ENCODE data around the gene PROC.

The PROC gene

DNA sequence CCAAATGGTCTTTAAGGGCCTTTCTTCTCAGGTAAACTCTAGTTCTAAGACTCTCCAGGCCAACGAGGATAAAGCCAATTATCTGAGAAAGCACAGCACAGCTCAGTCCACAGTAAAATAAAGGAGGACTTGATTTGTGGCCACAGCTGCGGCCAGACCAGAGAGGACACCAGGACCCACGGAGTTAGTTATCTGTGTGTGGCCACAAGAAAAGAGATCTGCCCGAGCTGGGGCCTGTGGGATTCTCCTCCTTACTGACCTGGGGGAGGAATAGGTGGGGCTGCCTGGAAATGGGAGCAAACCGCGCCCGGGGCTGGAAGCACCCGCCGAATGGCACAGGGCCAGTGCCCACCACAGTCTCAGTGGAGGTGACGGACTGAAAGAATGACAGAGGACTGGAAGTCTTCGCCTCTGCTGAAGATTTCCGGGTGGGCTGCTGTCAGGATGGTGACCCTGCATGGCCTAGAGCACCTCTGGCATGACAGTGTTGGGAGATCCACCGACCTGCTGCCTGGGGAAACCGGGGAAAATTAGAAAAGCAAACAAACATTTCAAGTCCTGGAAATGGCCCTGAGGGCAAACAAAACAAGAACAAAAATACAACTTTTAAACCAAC lies 13.3 kb downstream of the PROC start:
- in situ Hi-C loops (cut with MboI; ENCODE audit: low sequenced_read_pairs, unreplicated experiment) = no loop called here
- DNase-seq (ENCODE audit: low spot score) = no peak

DNA sequence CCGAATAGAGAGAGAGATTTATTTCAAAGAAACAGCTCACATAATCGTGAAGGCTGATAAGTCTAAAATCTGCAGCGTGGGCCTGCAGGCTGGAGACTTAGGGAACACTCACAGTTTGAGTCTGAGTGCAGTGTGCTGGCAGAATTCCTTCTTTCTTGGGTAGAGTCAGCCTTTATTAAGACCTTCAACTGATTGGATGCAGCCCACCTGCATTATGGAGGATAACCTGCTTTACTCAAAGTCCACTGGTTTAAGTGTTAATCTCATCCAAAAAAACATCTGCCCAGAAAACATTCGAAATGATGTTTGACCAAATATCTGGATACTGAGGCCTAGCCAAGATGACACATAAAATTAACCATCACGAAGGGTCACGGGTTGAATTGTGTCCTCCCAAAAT lies 16.3 kb downstream of the PROC start:
- TF ChIP-seq, protein P1, sequence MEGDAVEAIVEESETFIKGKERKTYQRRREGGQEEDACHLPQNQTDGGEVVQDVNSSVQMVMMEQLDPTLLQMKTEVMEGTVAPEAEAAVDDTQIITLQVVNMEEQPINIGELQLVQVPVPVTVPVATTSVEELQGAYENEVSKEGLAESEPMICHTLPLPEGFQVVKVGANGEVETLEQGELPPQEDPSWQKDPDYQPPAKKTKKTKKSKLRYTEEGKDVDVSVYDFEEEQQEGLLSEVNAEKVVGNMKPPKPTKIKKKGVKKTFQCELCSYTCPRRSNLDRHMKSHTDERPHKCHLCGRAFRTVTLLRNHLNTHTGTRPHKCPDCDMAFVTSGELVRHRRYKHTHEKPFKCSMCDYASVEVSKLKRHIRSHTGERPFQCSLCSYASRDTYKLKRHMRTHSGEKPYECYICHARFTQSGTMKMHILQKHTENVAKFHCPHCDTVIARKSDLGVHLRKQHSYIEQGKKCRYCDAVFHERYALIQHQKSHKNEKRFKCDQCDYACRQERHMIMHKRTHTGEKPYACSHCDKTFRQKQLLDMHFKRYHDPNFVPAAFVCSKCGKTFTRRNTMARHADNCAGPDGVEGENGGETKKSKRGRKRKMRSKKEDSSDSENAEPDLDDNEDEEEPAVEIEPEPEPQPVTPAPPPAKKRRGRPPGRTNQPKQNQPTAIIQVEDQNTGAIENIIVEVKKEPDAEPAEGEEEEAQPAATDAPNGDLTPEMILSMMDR (IDR thresholded peaks at IDR 0.05; ENCODE audit: borderline replicate concordance, control extremely low read depth, extremely low read depth, insufficient read depth, missing control alignments) = no peak
- DNase-seq (ENCODE audit: low spot score) = no peak
- in situ Hi-C loops (cut with MboI; ENCODE audit: low sequenced_read_pairs, unreplicated experiment) = no loop called here

More for the DNA sequence above, 13.3 kb downstream of the PROC start:
- TF ChIP-seq, protein P1 (IDR thresholded peaks at IDR 0.05; ENCODE audit: borderline replicate concordance, control extremely low read depth, extremely low read depth, insufficient read depth, missing control alignments) = no peak

DNA sequence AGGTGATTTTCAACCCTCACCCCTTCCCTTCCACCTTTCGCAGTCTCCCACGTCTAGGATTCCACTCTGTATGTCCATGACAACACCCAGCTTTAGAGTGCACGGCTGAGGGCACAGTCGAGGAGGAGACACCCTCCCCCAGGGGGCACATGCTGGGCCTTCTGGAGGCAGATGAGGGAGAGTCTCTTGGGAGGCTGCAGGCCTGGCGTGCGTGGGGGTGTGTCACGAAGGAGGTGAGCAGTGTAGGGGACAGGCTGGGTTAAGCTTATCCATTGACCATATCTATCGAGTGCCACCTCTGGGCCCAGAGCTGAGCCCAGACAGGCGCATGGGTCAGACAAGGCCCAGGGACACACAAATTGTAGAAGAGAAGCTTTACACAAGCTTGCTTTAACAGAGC lies 18.8 kb downstream of the PROC start:
- in situ Hi-C loops (cut with MboI; ENCODE audit: low sequenced_read_pairs, unreplicated experiment) = no loop called here
- TF ChIP-seq, protein P1 (IDR thresholded peaks at IDR 0.05; ENCODE audit: borderline replicate concordance, control extremely low read depth, extremely low read depth, insufficient read depth, missing control alignments) = no peak
- no peak for DNase-seq (ENCODE audit: low spot score)

DNA sequence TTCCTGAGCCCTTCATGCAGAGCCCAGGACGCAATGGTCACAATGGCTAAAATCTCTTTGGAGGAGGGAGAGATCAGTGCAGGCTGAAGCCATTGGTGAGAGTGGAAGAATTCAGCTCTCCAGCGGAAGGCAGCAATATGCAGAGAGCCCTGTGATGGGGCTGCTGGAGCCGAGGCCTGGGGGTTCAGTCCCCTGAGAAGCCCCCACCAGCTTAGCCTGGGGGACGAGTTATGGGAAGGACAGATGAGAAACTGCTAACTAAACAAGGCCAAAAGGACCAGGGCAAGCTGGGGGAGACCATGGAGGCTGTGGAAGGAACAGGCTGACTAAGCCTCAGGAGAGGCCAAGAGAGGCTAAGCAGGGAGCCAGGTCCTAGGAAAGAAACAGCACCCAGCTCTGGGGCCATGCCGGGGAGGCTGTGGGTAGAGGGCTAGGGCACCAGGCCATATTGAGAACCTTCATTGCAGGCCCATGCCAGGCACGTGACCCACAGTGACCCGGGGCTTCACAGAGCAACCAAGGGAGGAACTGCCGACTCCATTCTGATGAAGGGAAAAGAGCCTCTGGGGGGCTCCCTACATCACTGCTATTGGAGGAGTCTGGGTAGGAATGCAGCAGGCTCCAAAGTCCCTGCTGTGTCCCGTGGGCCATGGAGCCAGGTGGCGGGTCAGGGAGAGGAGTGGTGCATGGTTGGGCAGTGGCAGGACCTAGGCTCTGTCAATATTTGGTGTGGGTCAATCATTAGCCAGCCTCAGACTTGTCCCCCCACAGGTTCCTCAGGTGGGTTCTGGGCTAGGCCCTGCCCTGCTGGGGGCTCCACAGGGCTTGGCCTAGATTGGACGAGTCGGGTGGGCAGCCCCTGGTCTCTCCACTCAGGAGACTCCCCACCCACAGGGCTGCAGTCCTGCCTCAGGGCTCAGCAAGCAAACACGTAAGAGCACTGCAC lies 19.8 kb downstream of the PROC start:
- DNase-seq (ENCODE audit: low spot score) = no peak
- TF ChIP-seq, protein P1 (IDR thresholded peaks at IDR 0.05; ENCODE audit: borderline replicate concordance, control extremely low read depth, extremely low read depth, insufficient read depth, missing control alignments) = no peak
- in situ Hi-C loops (cut with MboI; ENCODE audit: low sequenced_read_pairs, unreplicated experiment) = no loop called here

DNA sequence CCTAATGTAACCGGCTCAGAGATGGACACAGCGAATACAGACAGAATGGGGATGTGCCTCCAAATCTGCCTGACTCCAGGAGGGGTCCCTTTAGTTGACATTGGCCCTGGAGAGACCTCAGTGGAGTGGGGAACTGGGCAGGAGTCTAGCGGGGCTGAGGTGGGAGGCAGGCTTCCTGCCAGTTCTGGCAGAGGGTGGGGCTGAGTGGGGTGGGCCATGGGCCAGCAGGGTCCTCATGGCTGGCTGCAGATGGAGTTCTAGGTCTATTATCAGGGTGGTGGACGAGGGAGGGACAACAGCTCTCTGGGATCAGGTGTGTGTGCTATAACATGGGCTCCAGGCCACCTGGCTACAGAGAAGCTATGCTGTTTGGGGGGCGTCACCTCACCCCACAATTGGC lies 21.1 kb downstream of the PROC start:
- TF ChIP-seq, protein P1 (IDR thresholded peaks at IDR 0.05; ENCODE audit: borderline replicate concordance, control extremely low read depth, extremely low read depth, insufficient read depth, missing control alignments) = no peak

DNA sequence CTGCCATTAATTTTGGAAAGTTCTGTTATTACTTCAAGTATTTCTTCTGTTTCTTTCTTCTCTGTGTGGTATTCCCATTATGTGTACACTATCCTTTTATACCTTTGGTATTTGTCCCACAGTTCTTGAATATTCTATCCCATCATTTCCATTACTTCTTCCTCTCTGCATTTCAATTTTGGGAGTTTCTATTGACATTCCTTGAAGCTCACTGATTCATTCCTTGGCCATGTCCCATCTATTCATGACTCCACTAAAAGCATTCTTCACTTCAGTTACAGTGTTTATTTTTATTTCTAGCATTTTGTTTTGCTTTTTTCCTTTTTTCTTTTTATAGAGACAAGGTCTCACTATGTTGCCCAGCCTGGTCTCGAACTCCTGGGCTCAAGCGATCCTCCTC lies 30.3 kb downstream of the PROC start:
- no peak for DNase-seq (ENCODE audit: low spot score)
- TF ChIP-seq, protein P1 (IDR thresholded peaks at IDR 0.05; ENCODE audit: borderline replicate concordance, control extremely low read depth, extremely low read depth, insufficient read depth, missing control alignments) = no peak
- in situ Hi-C loops (cut with MboI; ENCODE audit: low sequenced_read_pairs, unreplicated experiment) = no loop called here

More for the DNA sequence above, 21.1 kb downstream of the PROC start:
- DNase-seq (ENCODE audit: low spot score) = no peak
- in situ Hi-C loops (cut with MboI; ENCODE audit: low sequenced_read_pairs, unreplicated experiment) = no loop called here

Measured in GM13976 (cell line).